K562 (cell line): ENCODE data around the gene THEM4. TPM values are rescaled to one million over a fixed set of nuclear protein-coding genes. Genes with fewer than 3 reads are reported as not detected.

Source experiments
- ILF3 ChIP-seq: fragments of 450-650 bp; IDR thresholded peaks from 2 replicates; pipeline ENCODE4 v1.6.1; 2018; ENCODE audit warnings: antibody characterized with exemption, mild to moderate bottlenecking, moderate library complexity, borderline replicate concordance
- MYC ChIP-seq, 2 experiments: fragments of 250-450 bp in 1 of 2; sonication (Bioruptor Pico) in 1 of 2; IDR thresholded peaks; 2 replicates each; pipeline versions ENCODE4 v1.5.1 to v1.6.1; 2012 to 2021; ENCODE audit warnings: low read depth in 2 of 2, borderline replicate concordance in 1 of 2, improper control_type of control experiment in 1 of 2, low read length in 1 of 2, mild to moderate bottlenecking in 1 of 2, moderate library complexity in 1 of 2
- NBN ChIP-seq: fragments of 450-650 bp; IDR thresholded peaks from 2 replicates; pipeline ENCODE4 v1.6.1; 2016; ENCODE audit warnings: low read depth, mild to moderate bottlenecking
- NR1H2 ChIP-seq: sonication (generic); formaldehyde crosslinking; IDR thresholded peaks from 2 replicates; pipeline ENCODE4 v1.4.0; 2020; ENCODE audit warnings: mild to moderate bottlenecking, missing genetic modification reagents
- SMARCC2 ChIP-seq: fragments of 450-650 bp; IDR thresholded peaks from 2 replicates; pipeline ENCODE4 v1.6.1; 2017; ENCODE audit warnings: antibody characterized with exemption, moderate library complexity, mild to moderate bottlenecking, low read depth
- ZNF165 ChIP-seq: fragments of 250-450 bp; sonication (Bioruptor Pico); IDR thresholded peaks from 2 replicates; pipeline ENCODE4 v1.4.0; 2020; ENCODE audit warnings: borderline replicate concordance
- polyA plus RNA-seq, 8 experiments: library from polyadenylated mRNA; depleted of rRNA in 4 of 8; stranded (reverse) in 5 of 8; unstranded in 3 of 8; fragments of >200 nt; fragmentation: Nextera tagmentation in 2 of 8; fragmentation: Illumina TruSeq in 1 of 8; extraction: Ambion mirVana in 2 of 8; extraction: Trizol in 1 of 8; gene quantifications; 2 replicates each; pipeline versions ENCODE4 v1.2.1 to v1.2.3, GENCODE V29; 2011 to 2014; ENCODE audit warnings: inconsistent platforms in 1 of 8, missing spikeins in 1 of 8
- total RNA-seq, 7 experiments: library from RNA; depleted of rRNA in 6 of 7; stranded (reverse); fragments of >200 nt in 6 of 7; fragmentation: Illumina TruSeq in 2 of 7; extraction: Trizol in 2 of 7; gene quantifications; 2 replicates each; pipeline versions ENCODE4 v1.2.1 to v1.2.3, GENCODE V29; 2011 to 2021; ENCODE audit warnings: low replicate concordance in 1 of 7
- TF ChIP-seq, protein P1 (sequence below), 3 experiments: fragments of 200-800 bp in 1 of 3; fragments of 250-450 bp in 1 of 3; fragments of 450-650 bp in 1 of 3; sonication (Bioruptor Pico) in 1 of 3; sonication (Bioruptor generic) in 1 of 3; formaldehyde crosslinking in 1 of 3; IDR thresholded peaks; 2 replicates each; pipeline versions ENCODE4 v1.6.1 to v1.8.0; 2016 to 2022; ENCODE audit warnings: mild to moderate bottlenecking in 2 of 3, missing genetic modification characterization in 2 of 3, missing compliant biosample characterization in 1 of 3, moderate library complexity in 1 of 3
- TF ChIP-seq, protein P2 (sequence below), 3 experiments: IDR thresholded peaks in 2 of 3; conservative IDR thresholded peaks in 1 of 3; 2 replicates each; pipeline ENCODE4 v1.5.1; 2011 to 2012; ENCODE audit warnings: low read length in 3 of 3, mild to moderate bottlenecking in 3 of 3, control low read depth in 2 of 3, improper control_type of control experiment in 1 of 3, inconsistent platforms in 1 of 3, low read depth in 1 of 3, mixed read lengths in 1 of 3, moderate library complexity in 1 of 3; ENCODE audit not compliant: insufficient read depth in 2 of 3
- TF ChIP-seq, protein P3 (sequence below): fragments of 150-350 bp; IDR thresholded peaks from 2 replicates; pipeline ENCODE4 v1.6.1; 2014; ENCODE audit warnings: low read depth, mild to moderate bottlenecking, low read length, borderline replicate concordance
- TF ChIP-seq, protein P4 (sequence below): fragments of 250-450 bp; sonication (Bioruptor Pico); IDR thresholded peaks from 2 replicates; pipeline ENCODE4 v1.5.0; 2021
- TF ChIP-seq, protein P5 (sequence below): sonication (generic); IDR thresholded peaks from 2 replicates; pipeline ENCODE4 v1.6.1; 2016
- TF ChIP-seq, protein P6 (sequence below): fragments of 450-650 bp; formaldehyde crosslinking; IDR thresholded peaks from 2 replicates; pipeline ENCODE4 v1.4.0; 2022; ENCODE audit warnings: missing genetic modification characterization

The THEM4 gene
- total and polyA plus RNA-seq, 9 of the 15 experiments (the other 6 are each of a cell fraction or from before 2014, with no cell fraction given) = 8.6 to 71.9 (median 35.3) TPM

DNA sequence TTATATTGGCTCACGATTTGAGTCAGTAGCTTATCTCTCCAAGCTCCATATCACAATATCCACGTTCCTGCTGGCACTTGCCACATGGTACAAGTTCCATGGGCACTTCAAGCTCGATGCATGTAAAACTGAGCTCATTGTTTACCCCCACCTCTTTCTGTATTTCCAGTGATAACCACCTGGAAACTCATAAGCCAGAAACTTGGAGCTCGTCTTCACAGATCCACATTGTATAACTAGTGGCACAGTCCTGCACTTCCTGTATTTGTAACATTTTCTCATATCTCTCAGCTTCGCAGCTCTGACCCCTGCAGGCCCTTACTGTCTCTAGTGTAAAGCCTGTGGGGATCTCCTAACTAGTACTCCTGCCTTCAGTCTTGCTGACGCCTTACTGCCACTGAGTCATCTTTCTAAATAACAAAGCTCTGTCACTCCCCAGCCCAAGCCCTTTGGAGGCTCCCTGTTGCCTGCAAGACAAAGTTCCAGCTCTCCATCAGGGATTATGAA, 63.2 kb downstream of the THEM4 start (continued):
- TF ChIP-seq, protein P1, sequence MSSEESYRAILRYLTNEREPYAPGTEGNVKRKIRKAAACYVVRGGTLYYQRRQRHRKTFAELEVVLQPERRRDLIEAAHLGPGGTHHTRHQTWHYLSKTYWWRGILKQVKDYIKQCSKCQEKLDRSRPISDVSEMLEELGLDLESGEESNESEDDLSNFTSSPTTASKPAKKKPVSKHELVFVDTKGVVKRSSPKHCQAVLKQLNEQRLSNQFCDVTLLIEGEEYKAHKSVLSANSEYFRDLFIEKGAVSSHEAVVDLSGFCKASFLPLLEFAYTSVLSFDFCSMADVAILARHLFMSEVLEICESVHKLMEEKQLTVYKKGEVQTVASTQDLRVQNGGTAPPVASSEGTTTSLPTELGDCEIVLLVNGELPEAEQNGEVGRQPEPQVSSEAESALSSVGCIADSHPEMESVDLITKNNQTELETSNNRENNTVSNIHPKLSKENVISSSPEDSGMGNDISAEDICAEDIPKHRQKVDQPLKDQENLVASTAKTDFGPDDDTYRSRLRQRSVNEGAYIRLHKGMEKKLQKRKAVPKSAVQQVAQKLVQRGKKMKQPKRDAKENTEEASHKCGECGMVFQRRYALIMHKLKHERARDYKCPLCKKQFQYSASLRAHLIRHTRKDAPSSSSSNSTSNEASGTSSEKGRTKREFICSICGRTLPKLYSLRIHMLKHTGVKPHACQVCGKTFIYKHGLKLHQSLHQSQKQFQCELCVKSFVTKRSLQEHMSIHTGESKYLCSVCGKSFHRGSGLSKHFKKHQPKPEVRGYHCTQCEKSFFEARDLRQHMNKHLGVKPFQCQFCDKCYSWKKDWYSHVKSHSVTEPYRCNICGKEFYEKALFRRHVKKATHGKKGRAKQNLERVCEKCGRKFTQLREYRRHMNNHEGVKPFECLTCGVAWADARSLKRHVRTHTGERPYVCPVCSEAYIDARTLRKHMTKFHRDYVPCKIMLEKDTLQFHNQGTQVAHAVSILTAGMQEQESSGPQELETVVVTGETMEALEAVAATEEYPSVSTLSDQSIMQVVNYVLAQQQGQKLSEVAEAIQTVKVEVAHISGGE (CRISPR knock-in tag; IDR thresholded peaks at IDR 0.05) = no peak
- TF ChIP-seq, protein P2, sequence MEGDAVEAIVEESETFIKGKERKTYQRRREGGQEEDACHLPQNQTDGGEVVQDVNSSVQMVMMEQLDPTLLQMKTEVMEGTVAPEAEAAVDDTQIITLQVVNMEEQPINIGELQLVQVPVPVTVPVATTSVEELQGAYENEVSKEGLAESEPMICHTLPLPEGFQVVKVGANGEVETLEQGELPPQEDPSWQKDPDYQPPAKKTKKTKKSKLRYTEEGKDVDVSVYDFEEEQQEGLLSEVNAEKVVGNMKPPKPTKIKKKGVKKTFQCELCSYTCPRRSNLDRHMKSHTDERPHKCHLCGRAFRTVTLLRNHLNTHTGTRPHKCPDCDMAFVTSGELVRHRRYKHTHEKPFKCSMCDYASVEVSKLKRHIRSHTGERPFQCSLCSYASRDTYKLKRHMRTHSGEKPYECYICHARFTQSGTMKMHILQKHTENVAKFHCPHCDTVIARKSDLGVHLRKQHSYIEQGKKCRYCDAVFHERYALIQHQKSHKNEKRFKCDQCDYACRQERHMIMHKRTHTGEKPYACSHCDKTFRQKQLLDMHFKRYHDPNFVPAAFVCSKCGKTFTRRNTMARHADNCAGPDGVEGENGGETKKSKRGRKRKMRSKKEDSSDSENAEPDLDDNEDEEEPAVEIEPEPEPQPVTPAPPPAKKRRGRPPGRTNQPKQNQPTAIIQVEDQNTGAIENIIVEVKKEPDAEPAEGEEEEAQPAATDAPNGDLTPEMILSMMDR (IDR thresholded peaks at IDR 0.05 in 2 of 3, conservative IDR thresholded peaks at IDR 0.05 in 1 of 3; ENCODE audit: insufficient read depth in 2 of 3, low read depth in 1 of 3, low read length in 3 of 3) = peak; percentile 35 to 46 (median 39); a peak in 3 of 6 replicates
- TF ChIP-seq, protein P3, sequence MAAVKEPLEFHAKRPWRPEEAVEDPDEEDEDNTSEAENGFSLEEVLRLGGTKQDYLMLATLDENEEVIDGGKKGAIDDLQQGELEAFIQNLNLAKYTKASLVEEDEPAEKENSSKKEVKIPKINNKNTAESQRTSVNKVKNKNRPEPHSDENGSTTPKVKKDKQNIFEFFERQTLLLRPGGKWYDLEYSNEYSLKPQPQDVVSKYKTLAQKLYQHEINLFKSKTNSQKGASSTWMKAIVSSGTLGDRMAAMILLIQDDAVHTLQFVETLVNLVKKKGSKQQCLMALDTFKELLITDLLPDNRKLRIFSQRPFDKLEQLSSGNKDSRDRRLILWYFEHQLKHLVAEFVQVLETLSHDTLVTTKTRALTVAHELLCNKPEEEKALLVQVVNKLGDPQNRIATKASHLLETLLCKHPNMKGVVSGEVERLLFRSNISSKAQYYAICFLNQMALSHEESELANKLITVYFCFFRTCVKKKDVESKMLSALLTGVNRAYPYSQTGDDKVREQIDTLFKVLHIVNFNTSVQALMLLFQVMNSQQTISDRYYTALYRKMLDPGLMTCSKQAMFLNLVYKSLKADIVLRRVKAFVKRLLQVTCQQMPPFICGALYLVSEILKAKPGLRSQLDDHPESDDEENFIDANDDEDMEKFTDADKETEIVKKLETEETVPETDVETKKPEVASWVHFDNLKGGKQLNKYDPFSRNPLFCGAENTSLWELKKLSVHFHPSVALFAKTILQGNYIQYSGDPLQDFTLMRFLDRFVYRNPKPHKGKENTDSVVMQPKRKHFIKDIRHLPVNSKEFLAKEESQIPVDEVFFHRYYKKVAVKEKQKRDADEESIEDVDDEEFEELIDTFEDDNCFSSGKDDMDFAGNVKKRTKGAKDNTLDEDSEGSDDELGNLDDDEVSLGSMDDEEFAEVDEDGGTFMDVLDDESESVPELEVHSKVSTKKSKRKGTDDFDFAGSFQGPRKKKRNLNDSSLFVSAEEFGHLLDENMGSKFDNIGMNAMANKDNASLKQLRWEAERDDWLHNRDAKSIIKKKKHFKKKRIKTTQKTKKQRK = no peak
- TF ChIP-seq MYC (IDR thresholded peaks at IDR 0.05; ENCODE audit: low read depth, low read length) = no peak
- TF ChIP-seq MYC (CRISPR knock-in tag; IDR thresholded peaks at IDR 0.05; ENCODE audit: borderline replicate concordance, low read depth) = no peak
- TF ChIP-seq NBN = no peak
- TF ChIP-seq, protein P4, sequence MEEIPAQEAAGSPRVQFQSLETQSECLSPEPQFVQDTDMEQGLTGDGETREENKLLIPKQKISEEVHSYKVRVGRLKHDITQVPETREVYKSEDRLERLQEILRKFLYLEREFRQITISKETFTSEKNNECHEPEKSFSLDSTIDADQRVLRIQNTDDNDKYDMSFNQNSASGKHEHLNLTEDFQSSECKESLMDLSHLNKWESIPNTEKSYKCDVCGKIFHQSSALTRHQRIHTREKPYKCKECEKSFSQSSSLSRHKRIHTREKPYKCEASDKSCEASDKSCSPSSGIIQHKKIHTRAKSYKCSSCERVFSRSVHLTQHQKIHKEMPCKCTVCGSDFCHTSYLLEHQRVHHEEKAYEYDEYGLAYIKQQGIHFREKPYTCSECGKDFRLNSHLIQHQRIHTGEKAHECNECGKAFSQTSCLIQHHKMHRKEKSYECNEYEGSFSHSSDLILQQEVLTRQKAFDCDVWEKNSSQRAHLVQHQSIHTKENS (CRISPR knock-in tag) = no peak
- TF ChIP-seq SMARCC2 = peak; percentile 64; the same call in 1 of the 2 replicates
- TF ChIP-seq, protein P5, sequence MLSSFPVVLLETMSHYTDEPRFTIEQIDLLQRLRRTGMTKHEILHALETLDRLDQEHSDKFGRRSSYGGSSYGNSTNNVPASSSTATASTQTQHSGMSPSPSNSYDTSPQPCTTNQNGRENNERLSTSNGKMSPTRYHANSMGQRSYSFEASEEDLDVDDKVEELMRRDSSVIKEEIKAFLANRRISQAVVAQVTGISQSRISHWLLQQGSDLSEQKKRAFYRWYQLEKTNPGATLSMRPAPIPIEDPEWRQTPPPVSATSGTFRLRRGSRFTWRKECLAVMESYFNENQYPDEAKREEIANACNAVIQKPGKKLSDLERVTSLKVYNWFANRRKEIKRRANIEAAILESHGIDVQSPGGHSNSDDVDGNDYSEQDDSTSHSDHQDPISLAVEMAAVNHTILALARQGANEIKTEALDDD = peak; percentile 99
- TF ChIP-seq ILF3 = no peak
- TF ChIP-seq ZNF165 (CRISPR knock-in tag) = no peak
- TF ChIP-seq, protein P6, sequence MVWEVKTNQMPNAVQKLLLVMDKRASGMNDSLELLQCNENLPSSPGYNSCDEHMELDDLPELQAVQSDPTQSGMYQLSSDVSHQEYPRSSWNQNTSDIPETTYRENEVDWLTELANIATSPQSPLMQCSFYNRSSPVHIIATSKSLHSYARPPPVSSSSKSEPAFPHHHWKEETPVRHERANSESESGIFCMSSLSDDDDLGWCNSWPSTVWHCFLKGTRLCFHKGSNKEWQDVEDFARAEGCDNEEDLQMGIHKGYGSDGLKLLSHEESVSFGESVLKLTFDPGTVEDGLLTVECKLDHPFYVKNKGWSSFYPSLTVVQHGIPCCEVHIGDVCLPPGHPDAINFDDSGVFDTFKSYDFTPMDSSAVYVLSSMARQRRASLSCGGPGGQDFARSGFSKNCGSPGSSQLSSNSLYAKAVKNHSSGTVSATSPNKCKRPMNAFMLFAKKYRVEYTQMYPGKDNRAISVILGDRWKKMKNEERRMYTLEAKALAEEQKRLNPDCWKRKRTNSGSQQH = no peak
- no peak for TF ChIP-seq NR1H2
